Measurements from ENCODE around the gene SPTB.

DNA sequence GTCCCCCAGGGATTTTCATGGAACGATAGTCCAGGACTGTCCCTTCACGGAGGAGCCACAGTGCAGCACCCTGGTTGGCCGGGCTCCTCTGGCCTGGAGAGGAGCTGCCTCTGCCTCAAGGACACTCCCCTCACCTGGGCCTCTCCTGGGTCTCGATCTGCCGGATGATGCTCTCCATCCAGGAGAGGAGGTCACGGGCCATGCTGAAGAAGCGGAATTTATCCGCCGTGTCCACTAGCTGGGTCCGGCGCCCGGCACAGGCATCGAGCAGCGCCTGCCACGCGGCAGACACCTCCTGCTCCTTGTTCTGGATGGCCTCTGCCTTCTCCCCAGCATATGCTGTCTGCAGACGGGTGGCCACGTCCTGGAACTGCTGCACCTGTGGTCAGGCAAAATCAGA is 109.0 kb downstream of the SPTB start:
- TF ChIP-seq CTCF (IDR thresholded peaks at IDR 0.05; ENCODE audit: insufficient read depth, low read length, poor library complexity, severe bottlenecking): no peak
- TF ChIP-seq EZH2phosphoT487 (conservative IDR thresholded peaks at IDR 0.05; ENCODE audit: low read length): no peak

Measured in SU-DHL-6 (cell line).